NCI-H2227 (cell line): ENCODE data around the gene TRAF2.
"Not testable (repeated sequence)": the region's sequence is repeated elsewhere in the genome, so short reads cannot be mapped to it uniquely, and the experiment has no call there.

Experiments
- DNase-seq: peaks from one replicate; lab custom pipeline; 2025; ENCODE audit not compliant: unreplicated experiment; lab: John Stamatoyannopoulos, UW

The TRAF2 gene

DNA sequence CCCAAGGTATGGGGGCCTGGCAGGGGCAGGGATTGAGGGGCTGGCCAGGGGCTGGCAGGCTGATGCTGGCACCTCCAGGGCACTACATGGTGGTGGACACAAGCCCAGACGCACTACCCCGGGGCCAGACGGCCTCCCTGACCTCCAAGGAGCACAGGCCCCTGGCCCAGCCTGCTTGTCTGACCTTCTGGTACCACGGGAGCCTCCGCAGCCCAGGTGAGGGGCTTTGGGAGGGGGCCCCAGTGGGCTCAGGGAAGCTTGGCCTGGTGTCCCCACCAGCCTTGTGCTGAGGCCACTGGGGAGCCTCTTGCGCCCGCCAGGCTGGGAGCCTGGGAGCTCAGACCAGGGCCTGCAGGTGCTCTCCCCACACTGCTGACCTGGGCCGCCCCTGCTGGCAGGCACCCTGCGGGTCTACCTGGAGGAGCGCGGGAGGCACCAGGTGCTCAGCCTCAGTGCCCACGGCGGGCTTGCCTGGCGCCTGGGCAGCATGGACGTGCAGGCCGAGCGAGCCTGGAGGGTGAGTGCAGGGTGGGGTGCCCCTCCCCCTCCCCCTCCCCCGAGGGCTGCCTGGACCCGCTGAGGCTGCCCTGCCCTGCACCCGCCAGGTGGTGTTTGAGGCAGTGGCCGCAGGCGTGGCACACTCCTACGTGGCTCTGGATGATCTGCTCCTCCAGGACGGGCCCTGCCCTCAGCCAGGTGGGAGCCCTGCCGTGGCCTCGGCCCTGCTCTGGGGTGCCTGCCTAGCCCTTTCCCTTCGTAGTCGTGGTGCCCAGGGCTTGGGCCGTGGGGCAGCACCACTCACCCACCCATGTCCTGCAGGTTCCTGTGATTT, 28.5 kb upstream of the TRAF2 start:
- no peak for DNase-seq

DNA sequence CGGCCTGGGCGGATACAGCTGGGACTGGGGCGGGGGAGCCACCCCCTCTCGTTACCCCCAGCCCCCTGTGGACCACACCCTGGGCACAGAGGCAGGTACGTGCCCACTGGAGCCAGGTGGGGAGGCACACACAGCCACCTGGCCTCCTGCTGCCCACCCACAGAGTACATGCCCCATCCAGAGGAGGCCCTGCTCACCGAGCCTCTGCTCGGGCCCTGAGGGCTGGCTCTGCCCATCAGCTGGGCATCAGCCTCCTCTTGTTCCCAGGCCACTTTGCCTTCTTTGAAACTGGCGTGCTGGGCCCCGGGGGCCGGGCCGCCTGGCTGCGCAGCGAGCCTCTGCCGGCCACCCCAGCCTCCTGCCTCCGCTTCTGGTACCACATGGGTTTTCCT, 27.9 kb upstream of the TRAF2 start:
- no peak for DNase-seq

- DNase-seq = no peak
These were observed 27.2 kb upstream of the TRAF2 start for GRCh38 chr9:136858844-136859757.

GRCh38 chr9:136860529-136860928, 25.8 kb upstream of the TRAF2 start:
- DNase-seq = no peak

GRCh38 chr9:136860933-136861873, 25.1 kb upstream of the TRAF2 start:
- no peak for DNase-seq

GRCh38 chr9:136861874-136862457, 24.4 kb upstream of the TRAF2 start:
- no peak for DNase-seq

DNA sequence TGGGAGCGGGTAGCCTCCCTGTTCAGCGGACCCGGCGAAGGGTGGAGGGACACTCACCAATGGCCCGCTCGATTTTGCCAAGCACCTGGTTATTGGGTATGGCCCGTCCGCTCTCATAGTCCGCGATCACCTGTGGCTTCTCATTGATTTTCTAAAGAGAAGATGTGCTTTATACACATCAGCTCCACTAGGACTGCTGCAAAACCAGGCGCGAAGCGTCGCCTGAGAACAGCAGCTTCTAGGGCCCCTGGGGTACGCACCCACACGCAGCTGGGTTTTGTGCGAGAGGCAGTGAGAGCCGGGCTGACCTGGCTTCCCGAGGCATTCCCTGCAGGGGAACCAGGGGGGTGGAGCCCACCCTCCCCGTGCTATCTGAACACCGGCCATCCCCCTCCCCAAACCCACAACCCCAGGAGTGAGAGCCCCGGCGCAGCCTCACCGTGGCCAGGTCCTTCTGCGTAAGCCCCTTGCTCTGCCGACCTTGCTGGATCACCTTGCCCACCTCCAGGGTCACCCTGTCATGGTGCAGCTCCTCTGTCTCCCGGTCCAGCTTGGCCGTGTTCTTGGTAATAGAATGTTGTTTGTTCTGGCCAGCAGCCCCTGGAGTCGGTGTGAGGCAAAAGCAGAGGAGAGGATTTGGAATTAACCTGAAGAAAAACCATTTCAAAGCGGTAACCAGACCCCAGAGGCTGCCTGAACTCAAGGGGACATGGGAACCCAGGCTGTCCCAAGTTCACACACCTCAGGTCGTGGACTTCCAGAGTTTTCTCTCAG, 23.3 kb upstream of the TRAF2 start:
- DNase-seq = no peak

DNA sequence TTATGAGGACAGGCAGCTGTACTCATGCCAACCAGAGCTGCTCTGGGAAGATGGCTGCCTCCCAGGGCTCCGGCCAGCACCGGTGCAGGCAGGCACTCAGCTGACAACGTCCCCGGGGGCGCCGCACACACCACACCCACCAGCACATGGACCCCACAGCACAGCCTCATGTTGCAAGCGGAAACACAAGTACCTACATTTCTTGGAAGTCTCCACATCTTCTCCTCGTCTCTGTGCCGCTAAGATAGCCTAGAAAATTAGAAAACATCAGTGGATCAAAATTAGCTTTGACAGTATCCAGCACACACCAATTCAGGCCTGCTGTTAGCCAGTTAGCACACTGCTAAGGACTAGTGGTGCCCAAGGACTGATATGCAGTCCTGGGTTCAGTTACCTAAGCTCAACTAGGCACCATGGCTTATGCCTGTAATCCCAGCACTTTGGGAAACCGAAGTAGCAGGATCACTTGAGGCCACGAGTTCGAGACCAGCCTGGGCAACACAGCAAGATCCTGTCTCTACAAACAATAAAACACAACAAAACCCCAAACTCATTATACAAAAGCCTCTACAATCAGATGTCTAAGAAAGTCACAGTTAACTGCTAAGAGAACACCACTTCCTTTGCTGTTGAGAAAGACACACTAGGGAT, 22.6 kb upstream of the TRAF2 start:
- DNase-seq = no peak

GRCh38 chr9:136865041-136865767, 21.1 kb upstream of the TRAF2 start:
- no peak for DNase-seq

DNA sequence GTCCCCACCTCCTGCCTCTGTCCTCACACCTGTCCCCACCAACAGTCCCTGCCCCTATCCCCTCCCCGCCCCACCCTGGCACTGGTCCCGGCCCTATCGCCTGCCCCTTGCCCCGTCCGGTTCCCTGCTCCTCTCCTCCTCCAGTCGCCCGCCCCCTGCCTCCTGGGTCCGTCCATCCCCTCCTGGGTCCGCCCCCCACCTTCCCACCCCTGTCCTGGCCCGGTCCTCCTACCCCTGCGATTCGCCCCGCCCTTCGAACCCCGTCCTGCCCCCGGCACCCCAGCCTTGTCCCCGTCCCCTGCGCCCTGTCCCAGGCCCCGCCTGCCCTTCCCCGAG, 20.6 kb upstream of the TRAF2 start:
- DNase-seq = no peak

DNA sequence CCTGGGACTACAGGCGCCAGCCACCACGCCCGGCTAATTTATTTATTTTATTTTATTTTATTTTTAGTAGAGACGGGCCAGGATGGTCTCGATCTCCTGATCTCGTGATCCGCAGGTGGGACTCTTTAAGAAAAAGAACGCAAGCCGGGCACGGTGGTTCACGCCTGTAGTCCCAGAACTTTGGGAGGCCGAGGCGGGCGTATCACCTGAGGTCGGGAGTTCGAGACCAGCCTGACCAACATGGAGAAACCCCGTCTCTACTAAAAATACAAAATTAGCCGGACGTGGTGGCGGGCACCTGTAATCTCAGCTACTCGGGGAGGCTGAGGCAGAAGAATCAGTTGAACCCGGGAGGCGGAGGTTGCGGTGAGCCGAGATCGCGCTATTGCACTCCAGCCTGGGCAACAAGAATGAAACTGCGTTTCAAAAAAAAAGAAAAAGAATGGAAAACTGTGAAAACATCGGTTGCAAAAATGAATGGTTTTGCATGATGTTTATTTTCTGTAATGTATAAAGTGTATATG, 19.4 kb upstream of the TRAF2 start:
- DNase-seq = not testable (repeated sequence)

DNA sequence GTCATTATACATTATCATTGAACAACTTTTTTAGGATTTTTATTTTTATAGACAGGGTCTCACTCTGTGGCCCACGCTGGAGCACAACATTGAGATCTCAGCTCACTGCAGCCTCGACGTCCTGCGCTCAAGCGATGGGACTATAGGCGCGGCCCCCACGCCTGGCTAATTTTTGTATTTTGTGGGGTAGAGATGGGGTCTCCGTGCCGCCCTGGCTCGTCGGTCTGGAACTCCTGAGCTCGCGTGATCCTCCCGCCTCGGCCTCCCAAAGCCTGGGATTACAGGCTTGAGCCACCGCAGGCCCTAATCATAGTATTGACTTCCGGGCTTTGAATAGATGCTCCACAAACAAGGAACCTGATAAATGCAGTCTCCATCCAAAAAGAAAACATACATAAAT, 18.8 kb upstream of the TRAF2 start:
- no peak for DNase-seq

- no peak for DNase-seq
These were observed 18.4 kb upstream of the TRAF2 start for GRCh38 chr9:136867917-136868316.

DNA sequence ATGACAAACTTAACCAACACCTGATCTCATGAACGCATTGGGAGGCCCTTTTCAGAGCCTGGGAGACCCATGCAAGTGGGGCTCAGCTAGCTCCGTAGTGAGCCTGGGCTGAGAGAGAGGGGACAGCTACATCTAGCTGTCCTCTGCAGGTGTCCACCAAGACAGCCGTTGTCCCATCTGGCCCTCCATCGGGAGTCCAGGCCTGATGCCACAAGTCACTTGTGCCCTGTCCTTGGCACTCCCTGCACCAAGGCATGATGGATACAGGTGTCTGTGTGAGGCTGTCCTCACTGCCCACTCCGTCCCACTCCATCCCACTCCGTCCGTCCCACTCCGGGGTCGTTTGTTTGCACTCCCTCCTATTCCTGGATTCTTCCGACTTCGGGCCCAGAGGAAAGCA, 17.7 kb upstream of the TRAF2 start:
- no peak for DNase-seq

DNA sequence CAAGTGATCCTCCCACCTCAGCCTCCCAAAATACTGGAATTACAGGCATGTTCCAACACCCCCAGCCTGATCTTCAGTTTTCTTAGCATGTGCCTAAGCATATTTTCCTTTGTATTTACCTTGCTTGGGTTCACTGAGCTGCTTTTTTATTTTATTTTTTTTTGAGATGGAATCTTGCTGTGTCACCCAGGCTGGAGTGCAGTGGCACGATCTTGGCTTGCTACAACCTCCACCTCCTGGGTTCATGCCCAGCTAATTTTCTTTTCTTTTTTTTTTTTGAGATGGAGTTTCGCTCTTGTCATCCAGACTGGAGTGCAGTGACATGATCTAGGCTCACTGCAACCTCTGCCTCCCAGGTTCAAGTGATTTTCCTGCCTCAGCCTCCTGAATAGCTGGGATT, 16.7 kb upstream of the TRAF2 start:
- DNase-seq = not testable (repeated sequence)

DNA sequence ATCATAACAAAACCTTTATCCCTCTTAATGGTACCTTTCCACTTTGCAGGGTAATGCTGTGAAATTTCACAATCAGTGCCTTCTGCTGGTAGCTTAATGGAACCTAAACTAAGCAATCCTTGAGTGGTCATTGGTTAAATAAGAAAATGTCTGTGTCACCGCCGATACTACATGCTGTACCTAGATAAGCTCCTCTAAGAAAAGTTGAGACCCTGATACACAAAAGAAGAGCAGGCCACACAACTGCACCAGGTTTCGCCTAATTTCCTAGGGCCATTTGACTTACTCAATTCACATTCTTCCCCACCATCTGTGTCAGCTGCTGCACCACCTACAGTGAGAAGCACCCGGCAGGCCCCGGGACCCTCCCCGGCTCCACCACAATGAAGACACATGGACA, 11.2 kb upstream of the TRAF2 start:
- DNase-seq = no peak

DNA sequence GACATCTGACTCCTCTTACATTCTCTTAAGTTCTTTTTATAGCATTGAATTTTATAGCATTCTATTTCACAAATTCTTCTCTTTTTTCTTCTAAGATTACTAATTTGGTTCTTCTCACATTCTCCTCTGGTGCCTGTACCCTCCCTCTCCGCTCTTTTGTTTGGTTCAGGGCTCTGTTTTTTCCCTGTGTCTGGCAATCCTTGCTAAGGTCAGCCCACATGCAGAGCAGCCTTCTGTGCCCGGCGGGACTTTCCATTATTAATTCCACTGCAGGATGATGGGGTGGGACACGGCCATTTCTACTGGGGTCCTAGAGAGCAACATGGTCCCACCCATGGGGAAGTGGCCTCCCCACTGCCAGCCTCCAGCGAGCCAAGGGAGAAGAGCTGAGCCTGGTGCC, 9.8 kb upstream of the TRAF2 start:
- DNase-seq = no peak

GRCh38 chr9:136880651-136881050, 5.7 kb upstream of the TRAF2 start:
- no peak for DNase-seq

- DNase-seq = no peak
These were observed 4.6 kb upstream of the TRAF2 start for GRCh38 chr9:136881691-136882108.
